Left renal pelvis (tissue), 4 donors: ENCODE data around the gene CROT. TPM values are rescaled to one million over a fixed set of nuclear protein-coding genes. Genes with fewer than 3 reads are reported as not detected.

Experiments used
- DNase-seq, 4 donors: peaks; one replicate each; pipeline ENCODE4 v3.0.0-alpha.2; 2013; ENCODE audit warnings: low read depth in 4 of 4, low spot score in 3 of 4
- polyA plus RNA-seq, 4 donors: library from polyadenylated mRNA; unstranded; fragments of 120-200 nt; gene quantifications; one replicate each; pipeline ENCODE4 v1.2.1, GENCODE V29; 2013; ENCODE audit not compliant: insufficient read length in 4 of 4

Gene CROT
- polyA plus RNA-seq, 4 donors, result 21.6 to 44.8 (median 35.6) TPM

- no peak for DNase-seq
Measured at GRCh38 chr7:87341441-87341840, 4.0 kb upstream of the CROT start.

GRCh38 chr7:87342231-87342630, 3.2 kb upstream of the CROT start:
- DNase-seq, result no peak

GRCh38 chr7:87344446-87344845, 1.0 kb upstream of the CROT start:
- DNase-seq, result no peak

DNA sequence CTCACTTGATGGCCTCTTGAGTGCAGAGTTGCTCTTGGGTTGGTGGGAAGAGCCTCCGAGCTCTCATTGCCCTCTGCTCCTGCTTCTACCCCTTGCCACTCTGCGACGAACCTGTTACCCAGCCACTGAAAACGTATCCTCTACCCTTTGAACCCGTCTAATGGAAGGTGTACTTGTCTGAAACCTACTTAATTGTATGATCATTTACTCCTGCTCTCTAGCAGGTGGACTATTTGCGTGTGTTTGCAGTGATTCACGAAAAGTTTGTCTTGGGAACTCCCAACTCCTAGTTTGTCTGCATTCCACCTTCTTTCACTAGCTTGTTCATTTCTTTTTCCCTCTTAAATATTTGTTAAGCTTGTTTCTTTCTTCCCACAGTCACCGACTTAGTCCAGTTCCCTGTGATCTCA, 503 bp downstream of the CROT start:
- no peak for DNase-seq

GRCh38 chr7:87347207-87347606, 1.7 kb downstream of the CROT start:
- DNase-seq, result no peak

DNA sequence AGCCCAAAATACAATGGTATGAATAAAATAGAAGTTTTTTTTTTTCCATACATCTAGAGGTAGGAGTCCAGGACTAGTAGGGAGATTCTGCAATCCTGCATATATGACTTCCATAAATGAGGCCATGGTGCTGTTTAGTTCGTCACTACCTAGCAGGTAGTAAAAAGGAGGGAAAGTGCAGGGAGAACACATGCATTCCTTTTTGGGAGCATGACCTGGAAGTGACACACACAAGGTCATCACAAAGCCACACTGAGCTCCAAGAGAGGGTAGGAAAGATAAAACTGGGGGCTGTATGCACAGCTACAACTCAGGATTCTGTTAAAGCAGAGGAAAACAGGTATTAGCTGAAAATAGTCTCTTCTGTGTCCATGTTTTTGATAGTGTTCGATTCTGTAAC, 2.2 kb downstream of the CROT start:
- no peak for DNase-seq

DNA sequence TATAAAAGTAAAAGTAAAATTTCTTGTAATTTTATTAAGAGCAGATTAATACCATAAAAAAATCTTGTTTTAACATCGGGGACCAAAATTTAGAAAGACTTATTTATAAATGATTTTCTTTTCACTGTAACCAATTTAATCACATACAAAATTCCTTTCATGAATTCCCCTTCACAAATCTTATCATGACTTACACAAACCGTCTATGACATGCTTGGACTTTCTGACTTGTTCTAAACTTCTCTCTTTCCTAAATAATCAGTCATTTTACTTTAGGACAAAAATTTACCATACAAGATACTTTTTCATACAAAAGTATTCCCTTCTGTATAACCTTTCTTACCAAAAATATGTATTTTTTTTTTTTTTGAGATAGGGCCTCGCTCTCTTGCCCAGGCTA, 9.3 kb downstream of the CROT start:
- DNase-seq, result no peak

- no peak for DNase-seq
Measured at GRCh38 chr7:87356448-87356847, 11.0 kb downstream of the CROT start.

GRCh38 chr7:87359366-87359765, 13.9 kb downstream of the CROT start:
- no peak for DNase-seq

- no peak for DNase-seq
Measured at GRCh38 chr7:87361320-87361719, 15.9 kb downstream of the CROT start.

- DNase-seq, result no peak
Measured at GRCh38 chr7:87363342-87363741, 17.9 kb downstream of the CROT start.

- DNase-seq, result no peak
Measured at GRCh38 chr7:87364246-87364645, 18.8 kb downstream of the CROT start.

DNA sequence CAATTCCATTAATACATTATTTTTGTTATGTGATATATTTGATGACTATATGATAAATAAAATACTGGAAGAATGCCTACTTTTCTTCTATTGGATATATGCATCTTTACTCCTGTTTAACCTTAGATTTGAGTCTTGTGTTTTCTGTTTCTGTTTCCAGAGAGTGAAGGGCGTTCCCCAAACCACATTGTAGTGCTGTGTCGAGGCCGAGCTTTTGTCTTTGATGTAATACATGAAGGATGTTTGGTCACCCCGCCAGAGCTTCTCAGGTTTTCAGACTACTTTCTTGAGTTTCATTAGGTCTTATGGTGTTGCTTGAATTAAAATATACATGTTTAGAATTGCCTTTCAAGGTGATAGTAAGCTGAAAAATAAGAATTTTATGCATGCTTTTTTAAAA, 23.8 kb downstream of the CROT start:
- no peak for DNase-seq

DNA sequence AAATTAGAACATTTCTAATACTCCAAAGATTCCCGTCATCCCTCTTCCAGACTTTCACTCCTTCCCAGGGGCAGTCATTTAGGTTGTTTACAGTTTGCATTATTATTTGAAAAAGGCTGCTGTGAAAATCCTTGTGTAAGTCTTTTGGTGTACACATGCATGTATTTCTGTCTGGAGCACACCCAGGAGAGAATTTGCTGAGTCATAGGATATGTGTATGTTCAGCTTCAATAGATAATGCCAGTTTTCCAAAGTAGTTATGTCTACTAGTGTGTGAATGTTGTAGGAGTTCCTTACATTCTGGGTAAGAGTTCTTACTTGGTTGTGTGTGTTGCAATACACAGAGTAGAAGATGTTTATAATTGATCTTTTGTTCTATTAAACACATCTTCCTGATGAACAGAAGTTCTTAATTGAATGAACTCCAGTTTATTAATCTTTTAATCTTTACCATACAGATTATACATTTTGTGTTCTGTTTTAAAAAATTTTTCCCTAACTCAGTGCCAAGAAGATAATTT, 25.3 kb downstream of the CROT start:
- no peak for DNase-seq

DNA sequence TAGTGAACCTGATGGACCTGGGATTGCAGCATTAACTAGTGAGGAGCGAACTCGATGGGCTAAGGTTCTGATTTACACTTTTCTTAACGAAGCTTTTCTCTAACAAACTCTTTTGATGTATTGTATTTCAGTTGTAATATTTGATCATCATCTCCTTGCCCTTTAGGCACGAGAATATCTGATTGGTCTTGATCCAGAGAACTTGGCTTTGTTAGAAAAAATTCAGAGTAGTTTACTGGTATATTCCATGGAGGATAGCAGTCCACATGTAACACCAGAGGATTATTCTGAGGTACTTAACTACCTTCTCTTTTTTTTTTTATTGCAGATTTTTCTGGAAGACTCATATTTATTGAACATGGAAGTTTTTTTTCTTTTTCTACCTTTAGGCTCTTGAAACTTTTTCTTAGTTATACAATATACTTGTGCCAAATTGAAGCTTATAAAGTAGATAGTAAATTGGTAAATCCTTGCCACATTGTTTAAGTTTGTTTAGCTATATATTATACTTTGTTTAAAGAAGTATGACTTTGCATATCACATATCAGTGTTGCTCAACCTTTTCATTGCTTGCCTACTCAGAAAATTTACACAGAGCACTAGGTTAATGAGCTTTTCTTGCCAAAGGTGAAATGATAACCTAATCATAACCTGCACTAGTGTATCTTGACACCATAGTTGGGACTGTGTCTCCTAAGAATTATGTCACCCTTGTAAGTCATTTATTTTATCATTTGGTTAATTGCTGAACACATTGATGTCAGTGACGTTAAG, 30.4 kb downstream of the CROT start:
- DNase-seq, result no peak

DNA sequence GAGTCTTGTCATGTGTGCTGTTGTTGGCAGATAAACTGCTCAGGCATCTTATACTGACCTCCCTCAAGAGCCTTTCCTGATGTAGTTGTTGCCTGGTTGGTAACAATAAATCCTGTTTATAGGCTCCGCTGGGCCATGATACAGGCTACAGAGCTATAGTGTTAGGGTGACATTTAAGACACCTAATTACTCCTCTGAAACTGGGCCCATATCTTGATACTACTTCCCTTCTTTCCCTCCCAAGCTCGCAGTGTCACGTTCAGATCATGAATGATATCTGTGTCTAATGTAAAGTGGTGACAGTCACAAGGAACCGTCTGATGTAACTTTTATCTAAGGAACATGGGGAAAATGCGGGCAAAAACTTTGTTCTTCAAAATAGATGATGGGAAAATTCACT, 35.4 kb downstream of the CROT start:
- DNase-seq, result peak in 1 of 4 donors; percentile 6

DNA sequence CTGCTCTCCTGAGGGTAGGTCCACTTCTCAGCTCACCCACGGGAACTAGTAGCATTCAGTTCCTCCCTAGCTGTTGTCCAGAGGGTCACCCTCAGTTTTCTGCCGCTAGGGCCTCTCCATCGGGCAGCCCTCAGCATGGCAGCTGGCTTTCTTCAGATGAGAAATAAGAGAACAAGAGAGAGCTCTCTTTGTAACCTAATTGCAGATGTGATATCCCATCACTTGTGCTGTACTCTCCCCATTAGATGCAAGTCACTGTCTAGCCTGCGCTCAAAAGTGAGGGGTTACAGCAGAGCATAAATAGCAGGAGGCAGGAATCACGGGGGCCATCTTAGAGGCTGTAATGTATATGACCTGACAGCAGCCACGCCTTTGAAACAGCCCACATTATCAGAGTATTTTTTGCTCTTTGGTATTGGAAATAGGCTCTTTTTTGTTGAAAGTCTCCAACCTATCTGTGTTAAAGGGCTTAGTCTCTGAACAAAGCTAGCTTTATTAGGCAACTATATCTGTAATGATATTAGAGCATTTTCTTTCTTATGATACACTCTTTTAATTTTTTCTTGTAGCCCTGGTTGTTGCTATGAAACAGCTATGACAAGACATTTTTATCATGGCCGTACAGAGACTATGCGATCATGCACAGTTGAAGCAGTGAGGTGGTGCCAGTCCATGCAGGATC, 45.7 kb downstream of the CROT start:
- DNase-seq, result no peak

DNA sequence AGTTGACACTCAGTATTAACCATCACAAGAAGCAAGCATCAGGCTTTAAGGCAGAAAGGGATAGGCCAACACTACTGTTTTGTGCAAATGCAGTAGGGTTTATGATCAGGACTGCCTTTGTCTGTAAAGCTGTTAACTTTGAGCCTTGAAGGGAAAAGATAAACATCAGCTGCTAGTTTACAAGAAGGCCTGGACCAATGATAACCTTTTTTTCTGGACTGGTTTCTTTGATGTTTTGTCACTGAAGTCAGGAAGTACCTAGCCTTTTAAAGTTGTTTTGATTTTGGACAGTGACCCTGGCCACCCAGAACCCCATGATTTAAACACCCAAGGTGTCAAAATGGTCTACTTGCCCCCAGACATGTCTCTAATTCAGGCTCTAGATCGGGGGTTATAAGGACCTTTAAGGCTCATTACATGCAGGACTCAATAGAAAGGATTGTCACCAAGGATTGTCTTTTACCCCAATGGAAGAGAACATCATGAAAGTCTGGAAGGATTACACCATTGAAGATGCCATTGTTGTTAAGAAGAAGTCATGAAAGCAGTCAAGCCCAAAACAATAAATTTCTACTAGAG, 50.1 kb downstream of the CROT start:
- no peak for DNase-seq

DNA sequence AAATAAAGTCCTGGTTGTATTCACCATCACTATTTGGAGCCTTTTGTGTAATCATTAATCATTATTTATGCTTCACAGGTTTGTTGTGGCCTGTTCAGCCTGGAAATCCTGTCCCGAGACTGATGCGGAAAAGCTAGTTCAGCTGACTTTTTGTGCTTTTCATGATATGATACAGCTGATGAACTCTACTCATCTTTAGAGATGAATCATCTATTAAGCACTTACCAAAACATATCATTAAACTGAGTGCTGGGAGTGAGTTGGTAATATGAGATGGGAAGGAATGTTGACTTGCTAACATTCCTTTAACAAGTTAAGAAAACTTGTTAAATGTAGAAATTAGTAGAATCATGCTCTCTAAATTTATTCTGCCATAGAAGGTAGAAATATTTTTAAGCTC, 53.0 kb downstream of the CROT start:
- peak in 1 of 4 donors; percentile 8 for DNase-seq

GRCh38 chr7:87404674-87405073, 59.2 kb downstream of the CROT start:
- no peak for DNase-seq

DNA sequence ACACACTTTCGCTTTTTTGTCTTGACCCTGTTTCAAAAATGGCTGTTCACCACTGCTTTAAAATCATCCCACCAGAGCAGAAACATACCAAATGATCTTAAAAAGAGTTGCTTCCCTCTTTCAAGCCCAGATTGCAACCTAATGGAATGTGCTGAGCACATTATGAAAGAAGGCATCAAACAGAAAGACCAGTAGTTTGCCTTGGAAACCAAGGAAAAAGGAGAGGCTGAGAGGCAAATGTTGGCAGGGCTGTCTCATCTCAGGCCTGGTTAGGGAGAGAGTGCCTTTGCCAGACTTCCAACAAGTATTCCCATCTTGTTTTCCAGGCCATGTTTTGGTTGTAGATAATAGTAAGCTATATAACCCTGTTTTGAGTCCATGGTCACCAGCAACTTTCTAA, 65.7 kb downstream of the CROT start:
- no peak for DNase-seq

DNA sequence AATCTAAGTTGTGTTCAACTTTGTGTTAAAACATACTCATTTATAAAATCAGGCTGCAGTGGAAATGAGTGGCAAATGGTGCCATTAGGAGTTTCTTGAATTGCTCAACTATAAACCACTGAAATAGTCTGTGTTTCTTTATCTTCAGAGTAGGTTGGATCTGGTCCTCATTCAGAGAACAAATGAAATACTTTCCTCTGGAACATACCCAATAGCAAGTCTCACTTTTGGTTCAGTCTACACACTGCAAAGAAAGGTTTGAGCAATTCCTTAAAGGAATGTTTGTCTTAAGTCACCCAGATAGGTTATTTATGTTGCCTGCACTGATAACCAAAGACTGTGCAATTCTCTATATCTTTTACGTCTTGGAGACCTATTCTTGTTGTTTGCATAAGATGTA, 67.6 kb downstream of the CROT start:
- DNase-seq, result no peak
